ENCODE data around the gene ETFDH. TPM values are rescaled to one million over a fixed set of nuclear protein-coding genes. Genes with fewer than 3 reads are reported as not detected.
"Not testable (repeated sequence)": the region's sequence is repeated elsewhere in the genome, so short reads cannot be mapped to it uniquely, and the experiment has no call there.

ETFDH gene
- 35.3 and 38.9 TPM in 2 replicates for total RNA-seq (2014; rRNA removed; shearing (Covaris generic))
- polyA plus RNA-seq (2014; cell fraction: nucleus; rRNA removed) = 28.4 and 36.1 TPM in 2 replicates

DNA sequence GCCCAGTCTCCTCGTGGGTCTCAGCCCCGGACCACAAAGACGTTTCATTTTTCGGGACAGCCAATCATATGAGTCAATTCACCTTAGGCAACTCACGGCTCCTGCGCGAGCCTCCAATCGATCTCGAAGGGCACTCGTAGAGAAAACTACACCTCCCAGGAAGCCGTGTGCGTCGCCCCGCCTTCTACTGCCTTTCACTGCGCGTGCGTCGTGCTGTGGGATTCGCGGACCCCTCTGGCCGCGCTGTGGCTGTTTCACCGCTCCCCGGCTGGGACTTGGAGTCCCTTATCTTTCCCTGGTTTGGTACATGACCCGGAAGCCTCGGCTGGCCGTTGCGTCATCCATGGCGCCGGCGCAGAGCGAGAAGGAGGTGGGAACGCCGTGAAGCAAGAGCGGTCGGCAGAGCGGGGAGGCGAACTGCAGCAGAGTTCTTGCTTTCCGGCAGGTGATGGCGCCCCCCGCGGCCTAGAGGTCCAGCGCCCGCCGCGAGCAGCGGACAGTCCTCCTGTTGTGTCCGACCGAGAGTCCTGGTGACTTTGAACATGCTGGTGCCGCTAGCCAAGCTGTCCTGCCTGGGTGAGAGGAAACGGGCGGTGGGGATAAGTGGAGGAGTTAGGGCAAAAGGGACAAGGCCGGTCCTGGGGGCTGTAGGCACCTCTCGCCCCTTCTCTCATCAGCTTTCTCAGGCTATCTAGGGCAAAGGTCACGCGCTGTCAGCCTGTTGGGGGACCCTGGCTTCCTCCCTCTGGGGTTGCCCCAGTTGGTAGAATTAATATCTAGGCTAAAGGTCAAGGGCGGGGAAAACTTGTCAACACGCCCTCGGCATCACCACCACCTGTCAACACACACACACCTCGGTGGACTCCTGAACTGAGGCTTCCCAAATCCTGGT lies at the start of gene ETFDH:
Gene ETFDH, plus strand, starts transcription at position 382 of the 892 bp plus-strand sequence. Its CDS starts 161 bp downstream, at position 543.
- DNase-seq (ENCODE audit: extremely low read depth, low read depth) = peak; percentile 97

GRCh38 chr4:158624889-158625478 lies 47.1 kb upstream of the ETFDH start:
- peak; percentile 50 for DNase-seq (ENCODE audit: extremely low read depth, low read depth)

GRCh38 chr4:158625544-158625943 lies 46.6 kb upstream of the ETFDH start:
- no peak for DNase-seq (ENCODE audit: extremely low read depth, low read depth)

DNA sequence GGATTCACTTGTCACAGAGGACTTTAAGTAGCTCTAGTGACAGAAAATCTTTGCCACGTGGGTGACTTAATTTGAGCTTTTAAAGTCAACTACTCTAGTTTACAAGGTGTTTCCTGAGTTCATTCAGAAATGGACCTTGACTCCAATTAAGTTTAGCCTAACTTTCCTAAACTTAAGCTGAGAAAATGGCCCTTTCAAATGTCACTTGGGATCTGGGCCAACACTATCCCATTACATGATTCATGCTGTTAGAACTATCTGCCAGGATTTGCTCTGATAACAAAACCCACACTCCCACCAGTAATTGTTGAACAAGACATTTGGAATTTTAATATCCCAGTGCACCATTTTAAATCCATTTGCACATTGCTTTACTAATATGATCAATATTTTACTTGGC lies 41.2 kb upstream of the ETFDH start:
- no peak for DNase-seq (ENCODE audit: extremely low read depth, low read depth)

DNA sequence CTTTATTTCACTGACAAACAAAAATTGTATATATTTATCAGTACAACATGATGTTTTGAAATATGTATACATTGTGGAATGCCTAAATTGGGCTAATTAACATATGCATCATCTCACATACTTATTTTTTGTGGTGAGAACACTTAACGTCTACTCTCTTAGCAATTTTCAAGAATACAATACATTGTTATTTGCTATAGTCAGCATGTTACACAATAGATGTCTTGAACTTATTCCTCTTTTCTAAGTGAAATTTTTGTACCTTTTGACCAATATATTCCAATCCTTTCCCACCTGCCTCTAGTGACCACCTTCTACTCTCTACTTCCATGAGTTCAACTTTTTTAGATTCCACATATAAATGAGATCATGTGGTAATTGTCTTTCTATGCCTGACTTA lies 35.5 kb upstream of the ETFDH start:
- DNase-seq (ENCODE audit: extremely low read depth, low read depth) = no peak

GRCh38 chr4:158644356-158644755 lies 27.7 kb upstream of the ETFDH start:
- no peak for DNase-seq (ENCODE audit: extremely low read depth, low read depth)

GRCh38 chr4:158644760-158645159 lies 27.3 kb upstream of the ETFDH start:
- DNase-seq (ENCODE audit: extremely low read depth, low read depth) = no peak

- no peak for DNase-seq (ENCODE audit: extremely low read depth, low read depth)
These were observed 22.9 kb upstream of the ETFDH start for GRCh38 chr4:158649111-158649680.

DNA sequence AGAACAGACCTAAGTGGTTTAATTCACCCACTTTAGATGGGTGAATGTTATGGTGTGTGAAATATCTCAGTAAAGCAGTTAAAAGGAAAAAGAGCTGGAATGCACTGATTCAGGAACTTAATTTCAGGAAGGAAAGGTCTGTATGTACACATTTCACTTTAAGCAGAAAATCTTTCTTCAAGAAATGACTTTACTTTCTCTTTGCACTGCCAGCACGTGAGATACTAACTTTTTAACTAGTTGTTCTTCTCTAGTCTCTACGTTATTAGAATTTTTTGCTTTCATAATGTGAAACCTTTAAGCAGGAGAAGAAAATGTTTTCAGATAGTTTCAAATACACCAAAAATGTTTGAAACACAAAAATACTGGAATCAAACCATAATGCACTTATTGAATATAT lies 19.2 kb upstream of the ETFDH start:
- DNase-seq (ENCODE audit: extremely low read depth, low read depth) = no peak

- no peak for DNase-seq (ENCODE audit: extremely low read depth, low read depth)
These were observed 15.7 kb upstream of the ETFDH start for GRCh38 chr4:158656439-158656838.

DNA sequence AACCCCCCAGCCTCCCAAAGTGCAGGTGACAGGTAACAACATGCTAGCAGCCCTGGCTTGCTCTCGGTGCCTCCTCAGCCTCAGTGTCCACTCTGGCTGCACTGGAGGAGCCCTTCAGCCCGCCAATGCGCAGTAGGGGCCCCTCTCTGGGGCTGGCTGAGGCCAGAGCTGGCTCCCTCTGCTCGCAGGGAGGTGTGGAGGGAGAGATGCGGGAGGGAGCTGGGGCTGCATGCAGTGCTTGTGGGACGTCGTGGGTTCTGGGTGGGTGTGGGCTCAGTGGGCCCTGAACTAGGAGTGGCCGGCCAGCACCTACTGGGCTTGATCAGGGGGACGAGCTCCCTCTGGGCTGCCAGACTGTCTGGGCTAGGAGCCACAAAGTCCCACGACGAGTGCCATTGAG lies 14.8 kb upstream of the ETFDH start:
- no peak for DNase-seq (ENCODE audit: extremely low read depth, low read depth)

DNA sequence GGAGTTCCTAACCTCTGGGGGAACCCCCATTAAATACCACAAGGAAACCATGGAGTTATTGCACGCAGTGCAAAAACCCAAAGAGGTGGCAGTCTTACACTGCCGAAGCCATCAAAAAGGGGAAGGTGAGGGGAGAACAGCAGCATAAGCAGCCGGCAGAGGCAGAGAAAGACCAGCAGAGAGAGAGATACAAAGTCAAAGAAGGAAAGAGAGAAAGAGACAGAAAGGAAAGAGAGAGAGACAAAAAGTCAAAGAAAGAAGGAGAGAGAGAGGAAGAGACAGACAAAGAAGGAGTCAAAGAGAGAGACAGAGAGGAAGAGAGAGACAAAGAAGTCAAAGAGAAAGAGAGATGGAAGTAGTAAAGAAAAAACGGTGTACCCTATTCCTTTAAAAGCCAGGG lies 8.8 kb upstream of the ETFDH start:
- not testable (repeated sequence) for DNase-seq (ENCODE audit: extremely low read depth, low read depth)

DNA sequence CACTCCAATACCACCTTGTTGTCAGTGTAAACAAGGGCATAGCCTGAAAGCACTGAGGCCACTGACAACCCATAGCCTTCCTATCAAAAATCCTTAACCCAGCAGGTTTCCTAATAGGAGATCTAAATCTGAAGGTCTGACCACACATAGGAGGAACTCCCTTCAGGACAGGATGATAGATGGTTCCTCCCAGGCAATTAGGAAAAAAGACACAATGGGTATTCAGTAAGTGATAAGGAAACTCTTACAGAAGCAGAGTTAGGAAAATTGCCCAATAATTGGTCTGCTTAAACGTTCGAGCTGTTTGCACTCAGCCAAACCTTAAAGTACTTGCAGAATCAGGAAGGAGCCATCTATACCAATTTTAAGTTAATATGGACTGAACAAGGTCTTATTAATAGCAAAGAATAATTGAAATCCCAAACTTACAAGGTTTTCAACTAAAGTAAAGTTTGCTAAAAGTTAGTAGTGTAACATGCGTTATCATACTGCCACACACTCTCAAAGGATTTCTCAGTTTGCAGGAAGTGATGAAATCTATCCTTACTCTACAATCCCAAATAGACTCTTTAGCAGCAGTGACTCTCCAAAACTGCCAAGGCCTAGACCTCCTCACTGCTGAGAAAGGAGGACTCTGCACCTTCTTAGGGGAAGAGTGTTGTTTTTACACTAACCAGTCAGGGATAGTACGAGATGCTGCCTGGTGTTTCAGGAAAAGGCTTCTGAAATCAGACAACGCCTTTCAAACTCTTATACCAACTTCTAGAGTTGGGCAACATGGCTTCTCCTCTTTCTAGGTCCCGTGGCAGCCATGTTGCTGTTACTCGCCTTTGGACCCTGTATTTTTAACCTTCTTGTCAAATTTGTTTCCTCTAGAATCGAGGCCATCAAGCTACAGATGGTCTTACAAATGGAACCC lies 8.1 kb upstream of the ETFDH start:
- DNase-seq (ENCODE audit: extremely low read depth, low read depth) = not testable (repeated sequence)

DNA sequence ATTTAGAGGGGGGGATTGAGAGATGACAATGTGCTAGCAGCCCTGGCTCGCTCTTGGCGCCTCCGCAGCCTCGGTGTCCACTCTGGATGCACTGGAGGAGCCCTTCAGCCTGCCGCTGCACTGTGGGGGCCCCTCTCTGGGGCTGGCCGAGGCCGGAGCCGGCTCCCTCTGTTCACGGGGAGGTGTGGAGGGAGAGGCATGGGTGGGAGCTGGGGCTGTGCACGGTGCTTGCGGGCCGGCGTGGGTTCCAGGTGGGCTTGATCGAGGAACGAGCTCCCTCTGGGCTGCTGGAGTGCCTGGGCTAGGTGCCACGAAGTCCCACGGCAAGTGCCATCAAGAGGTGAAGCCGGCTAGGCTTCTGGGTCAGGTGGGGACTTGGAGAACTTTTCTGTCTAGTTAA lies 7.3 kb upstream of the ETFDH start:
- no peak for DNase-seq (ENCODE audit: extremely low read depth, low read depth)

DNA sequence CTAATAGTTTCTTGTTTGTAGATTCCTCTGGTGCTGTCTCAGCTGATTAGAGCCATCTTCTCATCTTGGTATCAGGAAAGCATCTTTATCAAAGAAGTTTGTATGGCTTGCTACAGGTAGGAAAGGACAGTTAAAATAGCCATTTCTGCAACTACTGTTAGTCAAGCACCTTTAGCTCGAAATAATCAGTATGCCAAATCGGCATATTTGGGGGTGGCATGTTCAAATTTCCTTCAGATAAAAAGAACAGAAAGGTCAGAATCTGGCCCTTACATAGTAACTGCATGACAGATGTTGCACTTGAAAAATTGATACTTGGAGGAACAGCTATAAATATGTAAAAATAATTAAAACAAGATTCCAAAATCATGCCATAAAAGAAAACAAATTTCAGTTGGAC lies 5.2 kb upstream of the ETFDH start:
- DNase-seq (ENCODE audit: extremely low read depth, low read depth) = no peak

- DNase-seq (ENCODE audit: extremely low read depth, low read depth) = no peak
These were observed 4.4 kb upstream of the ETFDH start for GRCh38 chr4:158667651-158668198.

GRCh38 chr4:158669310-158669709 lies 2.8 kb upstream of the ETFDH start:
- DNase-seq (ENCODE audit: extremely low read depth, low read depth) = no peak

DNA sequence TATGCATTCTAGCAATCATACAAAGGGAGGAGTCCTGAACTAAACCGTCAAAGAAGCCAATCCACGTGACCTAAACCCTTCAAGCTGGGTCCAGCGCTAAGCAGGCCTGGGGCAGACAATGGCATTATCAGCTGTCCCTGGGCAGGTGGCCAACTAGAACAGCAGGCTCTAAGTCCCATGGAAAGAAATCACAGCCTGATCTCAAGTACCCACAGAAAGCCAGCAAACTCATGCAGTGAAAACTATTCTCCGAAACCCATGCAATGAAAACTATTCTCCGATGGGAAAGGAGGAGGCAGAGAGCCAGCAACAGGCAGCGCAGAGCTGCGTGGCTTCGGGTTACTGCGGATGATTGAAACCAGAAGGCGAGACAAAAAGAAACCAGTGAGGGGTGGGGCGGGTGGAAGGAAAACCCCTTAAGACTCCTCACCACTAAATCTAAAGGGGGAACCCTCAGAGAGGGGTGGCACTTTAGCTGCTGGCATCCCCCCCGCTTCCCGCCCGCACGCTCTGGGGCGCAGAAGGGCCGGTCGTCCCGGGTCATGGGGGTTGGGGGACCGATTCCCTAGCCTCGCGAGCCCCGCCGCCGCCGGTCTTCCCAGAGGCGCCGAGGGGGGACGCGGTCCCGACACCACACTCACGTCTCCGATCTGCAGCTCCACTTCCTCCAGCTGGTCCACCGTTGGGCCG lies 976 bp upstream of the ETFDH start:
- peak; percentile 25 for DNase-seq (ENCODE audit: extremely low read depth, low read depth)

DNA sequence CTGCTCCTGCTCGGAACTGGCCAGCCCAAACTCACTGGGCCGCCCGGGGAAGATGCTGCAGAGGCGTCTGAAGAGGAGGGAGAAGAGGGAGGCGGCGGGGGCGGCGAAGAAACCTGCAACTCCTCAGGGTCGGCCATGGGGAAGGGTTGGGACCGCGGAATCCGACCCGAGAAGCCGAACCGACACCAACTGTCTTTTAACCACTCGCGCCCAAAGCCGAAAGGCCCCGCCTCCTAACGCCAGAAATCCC lies 506 bp upstream of the ETFDH start, which contains the start of gene C4orf46:
Gene C4orf46, minus strand, starts transcription at position 223 of the 250 bp plus-strand sequence. Its CDS starts 86 bp downstream, at position 137.
- DNase-seq (ENCODE audit: extremely low read depth, low read depth) = no peak

GRCh38 chr4:158673633-158674032 lies 1.5 kb downstream of the ETFDH start:
- no peak for DNase-seq (ENCODE audit: extremely low read depth, low read depth)
